ENCODE measurements around the gene VWA5B1.

- TF ChIP-seq EZH2 (optimal IDR thresholded peaks at IDR 0.05; ENCODE audit: low read depth, low read length) (no peak), EZH2phosphoT487 (IDR thresholded peaks at IDR 0.05; ENCODE audit: low read length) (no peak)
- TF ChIP-seq, protein P1, sequence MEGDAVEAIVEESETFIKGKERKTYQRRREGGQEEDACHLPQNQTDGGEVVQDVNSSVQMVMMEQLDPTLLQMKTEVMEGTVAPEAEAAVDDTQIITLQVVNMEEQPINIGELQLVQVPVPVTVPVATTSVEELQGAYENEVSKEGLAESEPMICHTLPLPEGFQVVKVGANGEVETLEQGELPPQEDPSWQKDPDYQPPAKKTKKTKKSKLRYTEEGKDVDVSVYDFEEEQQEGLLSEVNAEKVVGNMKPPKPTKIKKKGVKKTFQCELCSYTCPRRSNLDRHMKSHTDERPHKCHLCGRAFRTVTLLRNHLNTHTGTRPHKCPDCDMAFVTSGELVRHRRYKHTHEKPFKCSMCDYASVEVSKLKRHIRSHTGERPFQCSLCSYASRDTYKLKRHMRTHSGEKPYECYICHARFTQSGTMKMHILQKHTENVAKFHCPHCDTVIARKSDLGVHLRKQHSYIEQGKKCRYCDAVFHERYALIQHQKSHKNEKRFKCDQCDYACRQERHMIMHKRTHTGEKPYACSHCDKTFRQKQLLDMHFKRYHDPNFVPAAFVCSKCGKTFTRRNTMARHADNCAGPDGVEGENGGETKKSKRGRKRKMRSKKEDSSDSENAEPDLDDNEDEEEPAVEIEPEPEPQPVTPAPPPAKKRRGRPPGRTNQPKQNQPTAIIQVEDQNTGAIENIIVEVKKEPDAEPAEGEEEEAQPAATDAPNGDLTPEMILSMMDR (IDR thresholded peaks at IDR 0.05; ENCODE audit: low read length) = no peak
These were observed 61.4 kb downstream of the VWA5B1 start for GRCh38 chr1:20351911-20352701.
